H1 (cell line): ENCODE measurements around the gene SMAGP. TPM values are rescaled to one million over a fixed set of nuclear protein-coding genes. Genes with fewer than 3 reads are reported as not detected.
A peak's percentile ranks its signal among the peaks of the same experiment; 100 is the strongest.

Experiments
- CTCF ChIA-PET: fragments of 300-600 bp; sonication (Branson Sonifier 250); formaldehyde crosslinking; loops from one replicate; lab custom pipeline; 2021; ENCODE audit not compliant: partially characterized antibody; lab: Charles Lee
- POLR2A ChIA-PET: fragments of 300-600 bp; sonication (Branson Sonifier 250); formaldehyde crosslinking; loops from one replicate; lab custom pipeline; 2021; ENCODE audit warnings: inconsistent platforms; ENCODE audit not compliant: partially characterized antibody; lab: Charles Lee
- DNase-seq, 2 experiments: peaks; one replicate each; pipeline versions ENCODE4 v3.0.0 to v3.0.0-alpha.2; 2010 to 2022; ENCODE audit warnings: low spot score in 2 of 2, low read depth in 1 of 2, mixed read lengths in 1 of 2
- FAIRE-seq: peaks from 2 replicates; lab custom pipeline; 2011; peaks lifted over from hg19 to GRCh38; lab: Jason Lieb, UNC
- H2AFZ ChIP-seq: 2 replicates; pipeline ENCODE4 v1.8.1; 2012; ENCODE audit warnings: low read length, inconsistent platforms
- H2AK5ac ChIP-seq: 2 replicates; pipeline ENCODE4 v1.6.1; 2013; ENCODE audit warnings: low read depth, low read length
- H2BK120ac ChIP-seq: replicated peaks from 2 replicates; pipeline ENCODE3; 2013; ENCODE audit warnings: low read depth, low read length, inconsistent platforms
- H2BK12ac ChIP-seq: 2 replicates; pipeline ENCODE4 v1.6.1; 2013; ENCODE audit warnings: low read depth, low read length
- H2BK15ac ChIP-seq: 2 replicates; pipeline ENCODE4 v1.6.1; 2013; ENCODE audit warnings: low read length
- H2BK20ac ChIP-seq: 2 replicates; pipeline ENCODE4 v1.6.1; 2013; ENCODE audit warnings: low read length
- H2BK5ac ChIP-seq: 2 replicates; pipeline ENCODE4 v1.6.1; 2013; ENCODE audit warnings: low read depth, low read length
- H3K14ac ChIP-seq: 2 replicates; pipeline ENCODE4 v1.6.1; 2013; ENCODE audit warnings: inconsistent platforms; ENCODE audit not compliant: insufficient read length
- H3K18ac ChIP-seq: 2 replicates; pipeline ENCODE4 v1.6.1; 2013; ENCODE audit warnings: low read length; ENCODE audit errors: extremely low read depth
- H3K23ac ChIP-seq: 2 replicates; pipeline ENCODE4 v1.6.1; 2013; ENCODE audit warnings: inconsistent platforms; ENCODE audit not compliant: insufficient read length
- H3K23me2 ChIP-seq: 2 replicates; pipeline ENCODE4 v1.6.1; 2013; ENCODE audit warnings: low read depth, low read length
- H3K27ac ChIP-seq: 2 replicates; pipeline ENCODE4 v1.6.1; 2011; ENCODE audit warnings: low read depth, low read length, inconsistent platforms
- H3K27me3 ChIP-seq, 4 experiments: replicated peaks in 1 of 4; 1 replicate in 1 of 4; 2 replicates in 3 of 4; pipeline versions ENCODE4 v1.6.1 to v1.8.1; 2011 to 2013; ENCODE audit warnings: low read length in 3 of 4, mild to moderate bottlenecking in 3 of 4, inconsistent platforms in 2 of 4, mixed read lengths in 2 of 4, moderate library complexity in 1 of 4; ENCODE audit not compliant: control insufficient read depth in 3 of 4, insufficient read depth in 3 of 4; ENCODE audit errors: extremely low read depth in 1 of 4
- H3K36me3 ChIP-seq, 4 experiments: 2 replicates each; pipeline versions ENCODE4 v1.6.1 to v1.8.1; 2011 to 2013; ENCODE audit warnings: mild to moderate bottlenecking in 4 of 4, low read length in 3 of 4, moderate library complexity in 2 of 4, control low read depth in 1 of 4, inconsistent platforms in 1 of 4; ENCODE audit not compliant: insufficient read depth in 4 of 4, control insufficient read depth in 2 of 4
- H3K4ac ChIP-seq: replicated peaks from 2 replicates; pipeline ENCODE3; 2013; ENCODE audit warnings: low read length, low read depth, mixed read lengths, inconsistent platforms; ENCODE audit not compliant: insufficient read length
- H3K4me1 ChIP-seq, 4 experiments: replicated peaks in 1 of 4; 1 replicate in 1 of 4; 2 replicates in 3 of 4; pipeline versions ENCODE4 v1.6.1 to v1.8.1; 2011 to 2013; ENCODE audit warnings: low read length in 3 of 4, inconsistent platforms in 2 of 4, mixed read lengths in 1 of 4; ENCODE audit not compliant: insufficient read depth in 4 of 4, control insufficient read depth in 3 of 4
- H3K4me2 ChIP-seq, 2 experiments: 2 replicates each; pipeline versions ENCODE4 v1.6.1 to v1.8.1; 2011 to 2013; ENCODE audit warnings: low read depth in 2 of 2, low read length in 2 of 2, control low read depth in 1 of 2, inconsistent platforms in 1 of 2, mild to moderate bottlenecking in 1 of 2; ENCODE audit not compliant: insufficient read depth in 1 of 2
- H3K4me3 ChIP-seq, 4 experiments: fragments of 200-600, 300-600 bp in 1 of 4; sonication (generic), shearing (Covaris generic), sonication (Bioruptor Twin) in 1 of 4; 2 replicates each; pipeline versions ENCODE4 v1.5.1 to v1.8.1; 2011 to 2016; ENCODE audit warnings: low read length in 4 of 4, low read depth in 3 of 4, control low read depth in 2 of 4, inconsistent platforms in 2 of 4, mild to moderate bottlenecking in 2 of 4, mixed read lengths in 1 of 4, moderate library complexity in 1 of 4; ENCODE audit not compliant: insufficient read depth in 2 of 4; ENCODE audit errors: extremely low read depth in 1 of 4
- H3K56ac ChIP-seq: replicated peaks from 2 replicates; pipeline ENCODE3; 2013; ENCODE audit warnings: low read depth, mild to moderate bottlenecking, mixed read lengths, low read length, inconsistent platforms; ENCODE audit not compliant: insufficient read length
- H3K79me1 ChIP-seq: 2 replicates; pipeline ENCODE4 v1.6.1; 2013; ENCODE audit warnings: low read depth, low read length, control low read depth
- H3K79me2 ChIP-seq, 2 experiments: 2 replicates each; pipeline versions ENCODE4 v1.6.1 to v1.8.1; 2012 to 2013; ENCODE audit warnings: low read length in 2 of 2, mild to moderate bottlenecking in 2 of 2, inconsistent platforms in 1 of 2; ENCODE audit not compliant: insufficient read depth in 2 of 2, control insufficient read depth in 1 of 2
- H3K9ac ChIP-seq, 4 experiments: replicated peaks in 1 of 4; 1 replicate in 1 of 4; 2 replicates in 3 of 4; pipeline versions ENCODE4 v1.6.1 to v1.8.1; 2011 to 2013; ENCODE audit warnings: low read depth in 3 of 4, low read length in 3 of 4, control low read depth in 2 of 4, mild to moderate bottlenecking in 2 of 4, moderate library complexity in 2 of 4, inconsistent platforms in 1 of 4; ENCODE audit errors: extremely low read depth in 1 of 4
- H3K9me3 ChIP-seq, 2 experiments: 2 replicates each; pipeline versions ENCODE4 v1.6.1 to v1.8.1; 2012 to 2013; ENCODE audit warnings: mild to moderate bottlenecking in 2 of 2, moderate library complexity in 2 of 2, control low read depth in 1 of 2, inconsistent platforms in 1 of 2, low read depth in 1 of 2, low read length in 1 of 2, mixed read lengths in 1 of 2; ENCODE audit not compliant: insufficient read depth in 2 of 2
- H4K20me1 ChIP-seq, 2 experiments: replicated peaks in 1 of 2; 2 replicates each; pipeline versions ENCODE3 to v1.8.1; 2011 to 2013; ENCODE audit warnings: inconsistent platforms in 2 of 2, low read length in 2 of 2, mild to moderate bottlenecking in 1 of 2; ENCODE audit not compliant: insufficient read depth in 2 of 2, control insufficient read depth in 1 of 2
- H4K5ac ChIP-seq: 2 replicates; pipeline ENCODE4 v1.6.1; 2013; ENCODE audit warnings: low read length, low read depth, mixed read lengths, inconsistent platforms; ENCODE audit not compliant: insufficient read length
- H4K8ac ChIP-seq: 2 replicates; pipeline ENCODE4 v1.8.0; 2013; ENCODE audit warnings: mild to moderate bottlenecking, moderate library complexity, low read length, inconsistent platforms; ENCODE audit not compliant: insufficient read depth; ENCODE audit errors: extremely low read depth
- H4K91ac ChIP-seq: replicated peaks from 2 replicates; pipeline ENCODE3; 2013; ENCODE audit warnings: low read length, mixed read lengths, inconsistent platforms; ENCODE audit not compliant: insufficient read length
- CBX8 ChIP-seq: fragments of 300-800, 300-1000 bp; sonication (generic); IDR thresholded peaks from 2 replicates; pipeline ENCODE4 v1.7.1; 2016; ENCODE audit warnings: low read depth, low read length, borderline replicate concordance
- POLR2A ChIP-seq, 2 experiments: IDR thresholded peaks; 1 replicate in 1 of 2; 2 replicates in 1 of 2; pipeline ENCODE4 v1.6.1; 2011; ENCODE audit warnings: low read depth in 2 of 2, low read length in 2 of 2, mild to moderate bottlenecking in 2 of 2; ENCODE audit errors: control extremely low read depth in 1 of 2
- POLR2AphosphoS5 ChIP-seq: IDR thresholded peaks from 2 replicates; pipeline ENCODE4 v1.6.1; 2011; ENCODE audit warnings: low read depth, low read length
- WGBS, 2 experiments: shearing (Covaris generic) in 1 of 2; methylation state at CpG; one replicate each; pipeline versions ENCODE4 v1.1.6 to v1.1.7; 2013 to 2015; ENCODE audit warnings: low lambda C conversion rate in 2 of 2, mixed read lengths in 2 of 2, inconsistent platforms in 1 of 2, low coverage in 1 of 2, missing lambda C conversion rate in 1 of 2; ENCODE audit not compliant: insufficient replicate concordance in 2 of 2, insufficient coverage in 1 of 2, insufficient read length in 1 of 2; ENCODE audit errors: extremely low coverage in 1 of 2, missing lambda C conversion rate in 1 of 2; 5-methylcytosine and 5-hydroxymethylcytosine counted together
- polyA plus RNA-seq, 7 experiments: library from polyadenylated mRNA; depleted of rRNA in 3 of 7; stranded (reverse) in 5 of 7; unstranded in 2 of 7; fragments of >200 nt in 5 of 7; fragments of 200-250 nt in 2 of 7; gene quantifications; 1 replicate in 5 of 7; 2 replicates in 1 of 7; 4 replicates in 1 of 7; pipeline versions ENCODE4 v1.2.1 to v1.2.3, GENCODE V29; 2011 to 2013; ENCODE audit warnings: missing spikeins in 2 of 7, mixed read lengths in 2 of 7
- total RNA-seq: library from RNA; stranded (reverse); fragmentation: NEBNext Ultra II Directional; extraction: Animal tissue kit (Norgen Biotek cat#: 25700); gene quantifications from 2 replicates; pipeline ENCODE4 v1.2.1, GENCODE V29; 2021

The SMAGP gene
- total and polyA plus RNA-seq, 2 of the 8 experiments (the other 6 are each of a cell fraction or from before 2014, with no cell fraction given) = 9.4 to 12.7 TPM

- WGBS, 2 experiments = 97% methylated on average over 11 of the region's 11 CpGs; no CpG with 5 or more reads in 1 of the 2 experiments
- peak overlapping the region; percentile 74; the same call in 1 of the 2 replicates for H2BK15ac ChIP-seq
- no peak overlapping the region for H2BK120ac ChIP-seq
- 0 out of 2 replicates have a peak overlapping the region, but pooled peaks have one; percentile 7 for H2BK20ac ChIP-seq
- peak overlapping the region; percentile 49; the same call in 1 of the 2 replicates for H2BK5ac ChIP-seq
- peaks cover 12 to 33% (median 21%) of the 10 kb centered on the region in 4 experiments for H3K36me3 ChIP-seq
- H3K4me2 ChIP-seq = no peak overlapping the region
- no peaks in the 10 kb centered on the region for H3K9me3 ChIP-seq
- H3K18ac ChIP-seq = no peak overlapping the region
- TF ChIP-seq POLR2AphosphoS5 (0 out of 2 replicates have a peak, but pooled peaks have one; percentile 6), POLR2A (IDR thresholded peaks at IDR 0.05; ENCODE audit: control extremely low read depth in 1 of 2, low read depth in 2 of 2, low read length in 2 of 2) (0 out of 3 replicates have a peak, but pooled peaks of 1 of the 2 experiments have one; percentile 34), CBX8 (no peak)
- TF ChIP-seq, all 59 proteins: peak for 2
- H3K27ac ChIP-seq = no peak overlapping the region
- no peak overlapping the region for H3K9ac ChIP-seq
- no peaks in the 10 kb centered on the region for H3K27me3 ChIP-seq
- H4K20me1 ChIP-seq = peaks cover 0 to 2% of the 10 kb centered on the region in 2 experiments
- H3K4me3 ChIP-seq = no peak overlapping the region
- H3K4me1 ChIP-seq = peaks cover 0 to 19% (median 7%) of the 10 kb centered on the region in 4 experiments; a peak in 6 of 7 replicates
- no peak overlapping the region for H3K56ac ChIP-seq
- H2BK12ac ChIP-seq = peak overlapping the region; percentile 22; the same call in 1 of the 2 replicates
- H3K79me1 ChIP-seq = peaks cover 3% of the 10 kb centered on the region; the same call in 1 of the 2 replicates
- no peak for DNase-seq
- H2AK5ac ChIP-seq = no peak overlapping the region
- H4K91ac ChIP-seq = no peak overlapping the region
- FAIRE-seq = no peak
- no peak overlapping the region for H3K14ac ChIP-seq
- POLR2A ChIA-PET = interaction anchor here (0.8 to 1.5 kb wide), 5 partner anchors 10 to 75 kb away, joined by 3 to 9 read pairs (median 4); partner anchors contain the start of gene SMAGP
- H4K8ac ChIP-seq = no peak overlapping the region
- no peaks in the 10 kb centered on the region; the same call in 1 of the 2 replicates for H3K23me2 ChIP-seq
- H3K4ac ChIP-seq = no peak overlapping the region
- H2AFZ ChIP-seq = no peak overlapping the region
- H3K23ac ChIP-seq = no peak overlapping the region
- CTCF ChIA-PET = interaction anchor here (1.1 to 1.5 kb wide), 2 partner anchors 27 to 162 kb away, joined by 3 to 6 read pairs; partner anchors contain the start of genes CSRNP2 and POU6F1
- H3K79me2 ChIP-seq = peaks cover 0 to 4% of the 10 kb centered on the region in 2 experiments; a peak in 1 of 4 replicates
- H4K5ac ChIP-seq = no peak overlapping the region
Measured at GRCh38 chr12:51245476-51246253, 24.6 kb downstream of the SMAGP start.
